HG03521 (cell line): Measurements from ENCODE around the gene CDC42BPA.
"Not testable (repeated sequence)": the region's sequence is repeated elsewhere in the genome, so short reads cannot be mapped to it uniquely, and the experiment has no call there.

ENCODE experiments used
- ATAC-seq: cut with Tn5 transposase; IDR thresholded peaks from one replicate; pipeline ENCODE4 v1.9.1; 2021; ENCODE audit warnings: mild to moderate bottlenecking, moderate library complexity; ENCODE audit not compliant: unreplicated experiment

CDC42BPA gene

DNA sequence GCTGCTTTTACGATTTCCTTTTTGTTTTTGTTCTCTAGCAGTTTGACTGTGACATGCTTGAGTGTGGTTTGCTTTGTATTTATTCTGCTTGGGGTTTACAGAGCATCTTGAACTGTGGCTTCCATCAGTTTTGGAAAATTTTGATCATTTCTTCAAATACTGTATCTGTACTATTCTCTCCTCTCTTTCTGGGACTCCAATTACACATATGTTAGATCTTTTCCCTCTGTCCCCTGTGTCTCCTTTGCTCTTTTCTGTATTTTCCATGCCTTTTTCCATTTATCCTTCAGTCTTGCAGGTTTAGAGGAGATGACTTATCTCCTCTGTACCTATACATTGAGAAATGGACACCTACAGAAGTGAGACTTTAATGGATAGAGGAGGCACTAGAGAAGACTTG lies 346.5 kb downstream of the CDC42BPA start:
- no peak for ATAC-seq

DNA sequence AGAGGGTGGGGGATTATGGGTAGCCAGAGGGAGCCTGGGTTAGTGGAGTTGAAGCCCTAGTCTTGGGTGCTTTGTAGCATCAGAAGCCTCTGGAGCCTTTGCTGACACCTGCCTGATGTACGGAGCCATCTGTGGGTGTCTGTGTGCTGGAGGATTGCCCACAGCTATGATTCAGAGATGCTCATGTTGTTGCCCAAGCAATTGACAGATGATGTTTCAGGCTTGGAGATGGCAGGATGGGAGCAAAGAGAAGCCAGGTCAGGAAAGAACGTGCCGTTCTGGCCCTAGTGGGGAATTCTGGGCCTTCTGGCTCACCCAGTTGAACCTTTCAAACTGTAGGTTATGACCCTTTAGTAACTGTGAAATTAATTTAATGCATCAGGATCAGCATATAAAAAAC lies 350.6 kb downstream of the CDC42BPA start:
- ATAC-seq, result no peak

DNA sequence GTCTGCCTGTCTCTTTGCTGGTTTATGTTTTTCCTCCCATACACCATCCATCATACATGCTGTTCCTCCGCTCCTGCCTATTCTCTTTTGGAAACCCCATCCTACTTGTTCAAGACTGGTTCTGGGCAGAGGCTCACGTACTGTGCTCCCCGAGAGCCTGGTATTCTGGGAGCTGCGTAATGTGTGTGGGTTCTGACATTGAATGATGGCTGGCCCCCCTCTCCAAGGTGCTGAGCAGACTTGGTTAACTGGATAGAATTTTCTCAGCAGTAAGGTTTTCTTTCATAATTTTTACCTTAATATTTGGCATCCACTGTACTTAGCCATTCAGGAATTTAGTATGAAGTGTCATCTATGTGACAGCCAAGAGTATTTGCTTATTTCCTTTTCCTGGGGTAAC lies 351.6 kb downstream of the CDC42BPA start:
- ATAC-seq, result no peak

DNA sequence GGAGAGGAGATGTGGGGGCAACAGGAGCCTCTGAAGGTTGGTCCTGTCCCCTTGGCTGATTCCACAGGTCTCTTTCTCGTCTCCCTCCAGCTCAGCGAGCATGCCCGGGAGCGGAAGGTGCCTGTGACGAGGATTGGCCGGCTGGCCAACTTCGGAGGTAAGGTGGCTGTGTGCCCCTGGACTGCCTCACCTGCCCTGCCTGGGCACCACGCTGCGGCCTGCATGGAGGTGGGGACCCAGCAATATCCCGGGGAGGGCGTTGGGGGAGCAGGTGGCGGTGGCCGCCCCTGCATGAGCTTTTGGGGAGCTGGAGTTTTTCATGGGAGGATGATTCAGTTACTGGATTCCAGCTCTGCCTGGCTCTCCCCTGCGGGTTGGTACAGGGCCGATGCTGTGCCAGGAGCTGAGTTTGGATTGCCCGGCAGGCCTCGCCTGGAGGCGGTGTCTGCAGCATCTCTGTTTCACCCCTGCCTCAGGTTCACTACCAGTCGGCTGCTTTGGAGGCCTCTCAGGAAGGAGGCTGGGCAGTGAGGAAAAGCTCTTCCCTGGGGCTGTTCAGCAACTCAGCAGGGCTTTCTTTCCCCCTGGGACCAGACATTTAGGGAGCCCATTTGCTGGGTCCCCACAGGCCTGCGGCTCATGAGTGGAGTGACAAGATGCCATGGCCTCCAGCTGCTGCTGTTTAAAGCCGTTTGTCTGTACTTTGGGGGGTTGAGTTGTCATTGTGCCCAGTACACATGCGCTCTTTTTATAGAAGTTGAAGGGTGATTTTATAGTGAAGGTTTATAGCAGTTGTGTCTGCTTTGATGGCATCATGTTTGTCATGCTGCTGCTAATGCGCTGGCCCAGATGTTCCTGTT lies 352.5 kb downstream of the CDC42BPA start:
- ATAC-seq, result no peak

DNA sequence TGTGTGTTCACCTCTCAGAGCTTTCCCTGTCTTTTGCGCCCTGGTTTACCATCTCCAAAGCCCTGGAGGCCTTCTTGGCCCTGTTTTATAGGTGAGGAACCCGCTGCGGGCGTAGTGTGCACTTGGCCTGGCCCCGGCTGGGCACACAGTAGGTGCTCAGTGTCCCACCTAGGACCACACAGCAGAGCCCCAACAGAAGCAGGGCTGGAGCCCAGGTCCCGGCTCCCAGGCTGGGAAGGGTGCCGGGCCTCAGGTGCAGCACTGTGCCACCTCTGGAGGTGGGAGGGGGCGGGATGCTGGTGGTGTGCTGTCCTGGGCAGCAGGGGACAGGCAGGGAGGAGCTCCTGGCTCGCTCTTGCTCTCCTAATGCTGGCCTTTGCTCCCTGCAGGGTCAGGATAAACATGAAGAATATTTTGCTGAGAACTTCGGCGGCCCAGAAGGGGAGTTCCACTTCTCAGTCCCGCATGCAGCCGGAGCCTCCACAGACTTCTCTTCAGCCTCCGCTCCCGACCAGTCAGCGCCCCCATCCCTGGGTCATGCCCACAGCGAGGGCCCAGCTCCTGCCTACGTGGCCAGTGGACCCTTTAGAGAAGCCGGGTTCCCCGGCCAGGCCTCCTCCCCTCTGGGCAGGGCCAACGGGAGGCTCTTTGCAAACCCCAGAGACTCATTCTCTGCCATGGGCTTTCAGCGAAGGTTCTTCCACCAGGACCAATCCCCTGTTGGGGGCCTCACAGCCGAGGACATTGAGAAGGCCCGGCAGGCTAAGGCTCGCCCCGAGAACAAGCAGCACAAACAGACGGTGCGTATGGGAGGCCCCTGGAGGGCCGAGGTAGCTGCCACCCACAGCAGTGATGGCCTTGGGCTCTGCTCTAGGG lies 353.4 kb downstream of the CDC42BPA start:
- ATAC-seq, result no peak

DNA sequence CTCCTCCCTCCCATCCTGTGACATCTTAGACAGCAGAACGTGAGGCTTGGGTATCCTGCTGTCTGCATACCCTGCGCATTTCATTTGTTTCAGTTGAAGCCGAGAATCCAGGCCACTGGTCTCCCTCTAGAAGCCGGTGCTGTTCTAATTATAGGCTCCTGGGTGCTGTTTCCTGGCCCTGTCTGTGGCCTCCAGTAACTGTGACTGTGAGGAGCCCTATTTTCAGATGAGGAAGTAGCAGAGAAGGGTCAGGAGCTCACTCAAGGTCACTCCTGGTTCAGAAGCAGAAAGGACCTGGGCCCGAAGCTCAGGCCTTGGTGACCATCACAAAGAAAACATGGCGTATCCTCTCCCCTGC lies 354.2 kb downstream of the CDC42BPA start:
- ATAC-seq, result no peak

DNA sequence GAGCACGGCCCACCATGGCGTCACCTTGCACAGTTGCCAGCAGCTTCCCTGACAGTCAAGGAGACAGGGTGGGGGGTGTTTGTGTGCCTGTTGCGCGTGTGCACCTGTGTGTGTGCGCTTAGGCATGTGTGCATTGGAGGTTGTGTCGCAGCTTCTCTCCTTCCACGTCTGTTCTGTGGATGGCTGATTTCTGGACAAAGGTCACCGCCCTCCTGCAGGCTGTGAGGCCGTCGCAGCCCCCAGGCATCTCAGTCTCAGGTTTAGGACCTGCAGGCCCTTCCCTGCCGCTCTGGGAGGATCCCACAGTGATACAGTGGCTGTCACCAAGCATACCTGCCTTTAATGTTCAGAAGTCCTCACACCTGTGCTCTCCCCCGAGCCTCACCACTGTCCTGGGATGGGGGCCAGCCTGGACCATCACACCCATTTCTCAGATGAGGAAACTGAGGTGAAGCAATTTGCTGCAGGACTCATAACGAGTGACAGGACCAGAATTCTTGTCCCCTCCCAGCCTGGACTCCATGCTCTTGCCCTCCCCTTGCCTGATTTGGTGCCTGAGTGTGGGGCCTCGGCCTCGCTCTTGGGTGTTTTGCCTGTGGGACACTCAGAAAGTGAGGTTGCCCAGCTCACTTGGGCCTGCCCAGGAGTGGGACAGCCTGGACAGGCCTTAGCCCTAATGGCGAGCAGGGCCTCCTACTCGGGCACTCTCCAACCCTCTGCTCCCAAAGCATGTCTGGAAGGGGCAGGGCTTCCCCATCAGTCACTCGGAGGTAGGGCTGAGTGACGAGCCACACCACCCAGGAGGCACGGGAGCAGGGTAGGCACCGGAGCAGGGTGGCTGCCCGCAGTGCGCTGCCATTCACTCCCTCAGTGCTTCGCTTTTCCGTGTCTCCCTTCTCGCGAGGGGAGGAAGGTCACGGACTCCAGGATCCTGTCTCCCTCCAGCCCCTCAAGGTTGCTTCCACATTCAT lies 355.6 kb downstream of the CDC42BPA start:
- ATAC-seq, result no peak

DNA sequence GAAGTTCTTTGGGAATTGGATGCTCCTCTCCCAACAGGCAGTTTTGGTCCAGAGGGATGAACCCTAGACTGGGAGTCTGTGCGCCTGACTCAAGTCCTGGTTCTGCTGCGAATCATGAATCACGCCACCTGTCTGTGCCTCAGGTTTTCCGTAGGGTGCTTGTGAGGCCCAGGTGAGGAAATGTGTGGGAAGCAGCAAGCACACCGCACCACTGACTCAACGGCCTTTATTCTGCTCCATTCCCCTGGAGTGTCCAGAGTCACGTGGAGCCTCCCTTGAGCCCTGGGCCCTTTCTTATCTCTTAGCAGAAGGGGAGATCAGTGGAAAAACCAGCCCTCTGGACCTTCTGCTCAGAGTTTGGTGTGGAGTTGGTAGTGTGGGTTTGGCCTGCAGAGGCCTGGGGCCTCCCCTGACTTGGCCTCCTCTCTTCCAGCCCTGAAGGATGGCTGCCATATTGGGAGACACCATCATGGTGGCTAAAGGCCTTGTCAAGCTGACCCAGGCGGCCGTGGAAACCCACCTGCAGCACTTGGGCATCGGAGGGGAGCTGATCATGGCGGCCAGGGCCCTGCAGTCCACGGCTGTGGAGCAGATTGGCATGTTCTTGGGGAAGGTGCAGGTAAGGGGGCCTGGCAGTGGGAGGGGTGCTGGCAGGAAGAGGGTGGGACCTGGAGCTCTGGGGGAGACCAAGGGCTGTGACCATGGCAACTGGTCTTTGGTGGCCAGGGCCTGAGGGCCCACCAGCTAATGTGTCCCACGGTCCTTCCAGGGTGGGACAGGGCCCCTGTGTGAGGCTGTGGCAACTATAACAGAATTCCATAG lies 357.1 kb downstream of the CDC42BPA start:
- ATAC-seq, result no peak

DNA sequence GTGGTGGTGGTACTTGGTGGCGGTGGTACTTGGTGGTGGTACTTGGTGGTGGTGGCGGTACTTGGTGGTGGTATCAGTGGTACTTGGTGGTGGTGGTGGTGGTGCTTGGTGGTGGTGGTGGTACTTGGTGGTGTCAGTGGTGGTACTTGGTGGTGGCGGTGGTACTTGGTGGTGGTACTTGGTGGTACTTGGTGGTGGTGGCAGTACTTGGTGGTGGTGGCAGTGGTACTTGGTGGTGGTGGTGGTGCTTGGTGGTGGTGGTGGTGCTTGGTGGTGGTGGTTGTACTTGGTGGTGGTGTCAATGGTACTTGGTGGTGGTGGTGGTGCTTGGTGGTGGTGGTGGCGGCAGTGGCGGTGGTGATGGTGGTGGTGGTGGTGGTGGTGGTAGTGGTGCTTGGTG lies 358.0 kb downstream of the CDC42BPA start:
- ATAC-seq, result no peak

DNA sequence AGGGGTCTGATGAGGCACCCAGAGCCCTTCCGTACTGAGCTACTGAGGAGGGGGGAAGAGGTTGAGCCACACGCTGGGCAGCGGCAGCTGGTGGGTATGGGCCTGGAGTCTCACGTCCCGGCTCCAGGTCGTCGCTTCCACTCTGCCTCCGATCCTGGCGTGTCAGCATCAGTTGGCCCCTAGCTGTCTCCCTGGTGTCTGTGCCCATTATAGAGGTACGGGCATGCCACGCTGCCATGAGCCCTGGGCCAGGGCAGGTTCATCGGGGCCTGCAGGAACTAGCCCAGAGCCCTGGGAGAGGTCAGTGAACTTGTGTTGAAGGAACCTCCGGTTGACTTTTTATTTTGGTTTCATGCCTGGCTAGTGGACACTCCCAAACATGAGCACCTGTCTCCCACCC lies 360.0 kb downstream of the CDC42BPA start:
- no peak for ATAC-seq

DNA sequence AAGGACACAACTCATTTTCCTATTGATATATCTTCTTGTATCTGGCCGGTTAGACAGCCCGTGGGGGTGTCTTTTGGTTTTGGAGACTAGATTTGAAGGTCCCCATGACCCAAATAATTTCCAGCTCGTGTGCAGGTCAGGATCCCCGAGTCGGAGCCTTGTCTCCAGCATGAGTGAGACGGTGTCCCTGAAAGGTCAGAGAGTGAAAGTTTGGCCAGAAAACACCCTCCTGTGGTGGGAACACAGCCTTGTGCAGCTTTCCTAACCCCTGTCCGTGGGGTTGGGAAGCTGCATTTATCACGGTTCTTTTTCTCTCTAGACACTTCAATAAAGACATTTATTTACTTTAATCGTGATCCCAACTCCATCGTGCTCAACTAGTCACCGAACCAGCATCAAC lies 360.6 kb downstream of the CDC42BPA start:
- no peak for ATAC-seq

DNA sequence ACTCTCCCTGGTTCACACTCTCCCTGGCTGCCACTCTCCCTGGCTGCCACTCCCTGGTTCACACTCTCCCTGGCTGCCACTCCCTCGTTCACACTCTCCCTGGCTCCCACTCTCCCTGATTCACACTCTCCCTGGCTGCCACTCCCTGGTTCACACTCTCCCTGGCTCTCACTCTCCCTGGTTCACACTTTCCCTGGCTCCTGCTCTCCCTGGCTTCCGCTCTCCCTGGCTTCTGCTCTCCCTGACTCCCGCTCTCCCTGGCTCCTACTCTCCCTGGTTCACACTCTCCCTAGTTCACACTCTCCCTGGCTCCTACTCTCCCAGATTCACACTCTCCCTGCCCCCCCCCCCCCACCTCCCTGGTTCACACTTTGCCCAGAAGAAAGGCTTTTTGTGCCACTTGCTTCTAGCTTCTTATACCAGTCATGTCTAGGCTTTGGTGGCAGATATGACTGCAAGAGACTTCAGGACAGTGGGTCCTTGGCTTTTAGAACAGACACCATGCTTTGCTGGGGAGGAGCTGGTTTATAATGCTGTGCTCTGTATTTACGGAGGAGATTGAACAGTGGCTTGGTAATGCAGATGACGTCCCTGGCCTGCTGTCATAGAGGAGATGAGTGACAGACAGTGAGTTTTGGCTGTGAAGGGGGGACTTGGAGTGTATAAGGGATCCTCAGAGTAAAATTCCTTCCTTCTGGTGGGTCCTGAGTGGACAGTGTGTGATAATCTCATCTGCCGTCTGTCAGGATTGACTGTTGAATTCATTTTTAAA lies 361.2 kb downstream of the CDC42BPA start:
- no peak for ATAC-seq

DNA sequence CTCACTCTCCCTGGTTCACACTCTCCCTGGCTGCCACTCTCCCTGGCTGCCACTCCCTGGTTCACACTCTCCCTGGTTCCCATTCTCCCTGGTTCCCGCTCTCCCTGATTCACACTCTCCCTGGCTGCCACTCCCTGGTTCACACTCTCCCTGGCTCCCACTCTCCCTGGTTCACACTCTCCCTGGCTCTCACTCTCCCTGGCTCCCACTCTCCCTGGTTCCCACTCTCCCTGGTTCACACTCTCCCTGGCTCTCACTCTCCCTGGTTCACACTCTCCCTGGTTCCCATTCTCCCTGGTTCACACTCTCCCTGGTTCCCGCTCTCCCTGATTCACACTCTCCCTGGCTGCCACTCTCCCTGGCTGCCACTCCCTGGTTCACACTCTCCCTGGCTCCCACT lies 362.4 kb downstream of the CDC42BPA start:
- ATAC-seq, result not testable (repeated sequence)

DNA sequence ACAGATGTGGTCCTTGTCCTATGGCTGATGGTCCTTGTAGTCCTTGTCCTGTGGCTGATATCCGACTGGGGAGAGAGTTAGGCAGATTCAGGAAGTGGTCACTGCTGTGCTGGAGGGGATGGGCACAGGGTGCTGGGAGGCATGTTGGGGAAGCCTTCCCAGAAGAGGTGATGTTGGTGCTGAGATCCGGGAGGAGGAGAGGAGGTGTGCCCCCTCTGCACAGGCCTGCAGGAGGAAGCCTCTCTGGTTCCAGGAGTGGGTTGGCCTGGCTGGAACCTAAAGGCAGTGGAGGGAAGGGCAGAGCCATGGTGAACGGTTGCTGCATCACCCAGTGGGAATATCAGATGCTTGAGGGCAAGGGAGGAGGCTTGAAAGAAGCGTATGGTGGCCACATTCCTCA lies 363.5 kb downstream of the CDC42BPA start:
- ATAC-seq, result no peak

DNA sequence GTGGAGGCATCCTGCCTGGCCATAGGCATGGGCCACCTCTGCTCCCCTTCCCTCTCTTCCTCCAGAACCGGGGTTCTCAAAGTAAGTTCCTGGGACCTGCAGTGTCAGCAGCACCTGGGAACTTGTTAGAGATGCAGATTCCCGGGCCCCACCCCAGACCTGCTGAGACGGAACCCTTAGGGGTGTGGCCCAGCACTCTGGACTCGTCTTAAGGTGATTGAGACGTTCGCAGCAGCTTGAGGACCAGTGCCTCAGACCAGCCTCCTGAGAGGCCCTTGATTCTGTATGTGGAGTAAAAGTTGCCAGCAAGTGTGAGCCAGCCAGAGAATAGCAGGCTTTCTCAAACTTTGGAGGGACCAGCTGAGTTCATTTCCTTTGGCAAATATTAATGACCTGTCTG lies 364.0 kb downstream of the CDC42BPA start:
- ATAC-seq, result no peak

DNA sequence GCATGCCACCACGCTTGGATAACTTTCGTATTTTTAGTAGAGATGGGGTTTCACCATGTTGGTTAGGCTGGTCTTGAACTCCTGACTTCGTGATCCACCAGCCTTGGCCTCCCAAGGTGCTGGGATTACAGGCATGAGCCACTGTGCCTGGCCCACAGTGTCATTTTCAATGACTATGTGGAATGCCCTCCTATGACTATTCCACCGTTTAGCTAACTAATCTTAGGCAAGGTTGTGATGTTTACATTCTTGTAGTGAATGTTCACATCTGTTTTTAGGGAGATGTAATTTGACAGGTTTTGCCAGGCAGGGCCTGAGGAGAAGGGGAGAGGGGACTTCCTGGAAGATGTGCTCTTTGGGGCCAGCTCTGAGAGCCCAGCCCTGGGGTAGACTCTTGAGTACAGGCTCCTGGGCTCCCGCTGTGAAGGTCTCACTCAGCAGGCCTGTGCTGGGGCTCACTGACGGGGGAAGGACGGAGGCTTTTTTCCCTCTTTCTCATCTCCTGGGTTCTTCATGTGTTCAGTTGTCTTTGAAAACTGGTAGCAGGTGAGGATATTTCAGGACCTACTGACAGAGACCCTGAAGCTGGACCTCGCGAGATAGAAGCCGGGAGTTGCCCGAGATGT lies 365.0 kb downstream of the CDC42BPA start:
- ATAC-seq, result no peak

DNA sequence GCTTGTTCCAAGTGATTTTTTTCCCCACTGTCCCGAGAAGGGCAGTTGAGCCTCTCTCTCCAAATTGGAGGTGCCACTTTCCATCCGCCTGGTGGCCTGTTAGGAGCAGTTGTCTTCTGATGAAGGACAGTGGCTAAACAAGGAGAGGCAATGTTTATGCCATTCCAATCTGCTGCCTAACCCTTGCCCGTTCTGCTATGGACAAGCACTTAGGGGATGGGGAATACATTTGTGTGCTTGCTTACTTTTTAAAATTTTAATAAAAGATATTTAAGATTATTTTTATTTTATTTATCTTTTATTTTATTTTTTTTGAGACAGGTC lies 366.2 kb downstream of the CDC42BPA start:
- no peak for ATAC-seq

DNA sequence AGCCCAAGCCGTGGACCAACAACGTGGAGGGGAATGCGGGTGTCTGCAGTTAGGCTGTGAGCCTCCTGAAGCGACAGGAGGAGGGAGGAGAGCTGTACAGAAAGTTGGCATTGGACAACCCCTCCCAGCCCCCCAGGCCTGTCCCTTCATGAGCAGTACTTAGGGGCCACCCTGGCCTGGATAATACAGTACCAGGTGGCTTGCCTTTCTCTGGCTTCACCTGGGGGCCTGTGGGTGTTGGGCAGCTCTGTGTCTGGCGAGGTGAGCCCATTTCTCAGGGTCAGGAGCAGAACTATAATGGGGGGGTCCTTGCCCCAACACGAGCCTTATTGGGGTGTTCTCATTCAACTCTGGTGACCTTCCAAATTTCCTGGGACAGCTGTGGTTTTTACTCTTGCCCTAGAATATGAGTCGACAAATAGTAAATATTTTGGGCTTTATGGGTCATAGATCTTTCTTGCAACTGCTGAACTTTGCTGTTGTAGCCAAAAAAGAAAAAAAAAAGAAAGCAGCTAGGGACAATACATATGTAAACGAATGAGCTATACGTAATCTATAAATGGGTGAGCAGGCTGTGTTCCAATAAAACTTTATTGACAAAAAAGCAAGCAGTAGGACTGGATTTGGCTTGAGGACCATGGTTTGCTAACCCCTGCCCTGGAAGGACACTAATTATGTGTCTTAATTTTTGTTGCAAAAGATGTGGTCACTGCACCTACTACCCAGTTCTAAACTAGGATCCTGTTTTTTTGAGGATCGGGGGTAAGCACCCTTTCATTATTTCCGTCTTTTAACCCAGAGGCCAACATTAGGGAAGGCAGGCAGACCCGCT lies 366.8 kb downstream of the CDC42BPA start:
- ATAC-seq, result no peak
